NK-92 (cell line): Measurements from ENCODE around the gene MAPK12.

Experiments used
- DNase-seq: peaks from one replicate; lab custom pipeline; 2025; ENCODE audit not compliant: unreplicated experiment; lab: John Stamatoyannopoulos, UW

Gene MAPK12

DNA sequence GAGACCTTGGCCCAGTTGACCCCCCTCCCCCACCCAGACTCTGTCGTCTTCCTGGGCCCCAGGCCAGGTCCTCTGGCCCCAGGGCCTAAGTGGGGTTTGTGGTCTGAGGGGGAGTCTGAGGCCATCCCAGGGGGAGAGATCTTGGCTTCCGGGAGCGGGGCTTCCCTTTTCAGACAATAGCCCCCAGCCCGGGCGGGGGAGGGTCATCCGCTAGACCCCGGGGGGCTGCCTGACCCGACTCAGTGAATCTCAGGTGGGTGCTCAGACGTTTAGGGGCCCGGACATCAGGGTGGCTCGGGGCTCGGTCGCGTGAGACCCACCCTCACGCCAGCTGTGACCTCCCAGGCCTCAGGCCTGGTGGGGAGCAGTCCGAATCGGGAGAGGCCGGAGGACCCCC lies 8.1 kb upstream of the MAPK12 start:
- no peak for DNase-seq

DNA sequence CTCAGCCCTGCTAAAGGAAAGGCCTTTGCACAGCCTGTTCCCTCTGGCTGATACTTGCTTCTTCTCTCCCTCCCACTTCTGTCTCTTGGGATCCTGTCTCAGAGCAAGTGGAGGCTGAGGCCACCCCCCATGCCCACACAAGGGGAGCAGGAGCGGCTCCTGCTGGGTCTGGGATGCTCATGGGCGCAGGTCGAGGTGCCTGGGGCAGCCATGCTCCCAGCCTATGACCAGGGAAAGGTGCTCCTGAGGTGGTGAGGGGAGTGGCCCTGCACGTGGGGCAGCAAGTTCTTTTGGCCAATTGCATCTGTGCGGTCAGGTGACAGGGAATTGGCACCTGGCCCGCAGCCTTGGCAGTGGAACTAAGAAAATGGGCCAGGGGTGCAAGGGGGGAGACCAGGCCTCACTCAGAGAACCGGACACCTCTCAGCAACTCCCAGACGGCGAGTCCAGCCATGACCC lies 7.2 kb upstream of the MAPK12 start:
- no peak for DNase-seq

DNA sequence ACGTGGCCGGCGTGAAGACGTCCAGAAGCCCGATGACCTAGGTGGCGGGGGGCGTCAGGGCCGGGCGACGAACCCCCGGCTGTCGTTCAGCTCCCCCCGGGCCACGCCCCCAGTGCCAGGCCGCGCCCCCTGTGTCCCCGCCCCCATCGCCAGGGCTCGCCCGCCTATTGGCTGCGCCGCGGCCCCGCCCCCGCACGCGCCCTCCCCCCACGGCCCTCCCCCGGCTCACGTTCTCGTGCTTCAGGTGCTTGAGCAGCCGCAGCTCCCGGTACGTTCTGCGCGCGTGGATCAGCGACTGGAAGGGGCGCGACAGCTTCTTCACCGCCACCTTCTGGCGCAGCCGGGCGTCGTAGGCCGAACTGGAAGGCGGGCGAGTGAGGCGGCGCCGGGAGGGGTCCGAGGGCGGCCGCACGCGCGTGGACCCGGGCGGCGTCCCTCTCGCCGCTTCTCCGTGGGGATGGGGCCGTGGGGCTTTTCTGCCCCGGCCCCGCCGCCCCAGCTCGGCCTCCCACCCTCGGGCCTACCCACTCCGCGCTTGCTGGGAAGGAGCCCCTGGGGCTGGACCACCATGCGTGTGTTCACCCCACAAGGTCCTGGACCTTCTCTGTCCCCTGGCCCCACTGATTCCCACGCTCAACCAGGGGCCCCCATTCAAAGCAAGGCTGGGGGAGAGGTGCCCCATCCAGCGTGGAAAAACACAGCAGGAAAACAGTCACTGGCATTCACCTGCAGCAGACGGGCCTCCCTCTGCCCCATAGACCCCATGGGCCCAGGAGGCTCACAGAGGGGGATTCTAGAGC lies 6.3 kb upstream of the MAPK12 start:
- DNase-seq, result no peak

DNA sequence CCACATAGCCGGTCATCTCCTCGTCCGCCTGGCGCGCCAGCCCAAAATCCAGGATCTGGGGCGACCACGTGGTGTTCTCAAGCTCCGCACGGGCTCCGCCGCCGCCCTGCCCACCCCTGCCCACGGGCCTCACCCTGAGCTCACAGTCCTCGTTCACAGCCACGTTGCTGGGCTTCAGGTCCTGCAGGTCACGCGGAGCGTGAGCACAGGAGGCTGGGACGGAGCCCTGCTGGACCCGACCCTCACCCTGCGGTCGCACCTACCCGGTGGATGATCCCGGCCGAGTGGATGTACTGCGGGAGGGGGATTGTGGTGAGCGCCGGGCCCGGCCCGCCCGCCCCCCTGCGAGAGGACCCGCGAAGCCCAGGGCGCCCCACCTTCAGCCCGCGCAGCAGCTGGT lies 5.5 kb upstream of the MAPK12 start:
- DNase-seq, result no peak

DNA sequence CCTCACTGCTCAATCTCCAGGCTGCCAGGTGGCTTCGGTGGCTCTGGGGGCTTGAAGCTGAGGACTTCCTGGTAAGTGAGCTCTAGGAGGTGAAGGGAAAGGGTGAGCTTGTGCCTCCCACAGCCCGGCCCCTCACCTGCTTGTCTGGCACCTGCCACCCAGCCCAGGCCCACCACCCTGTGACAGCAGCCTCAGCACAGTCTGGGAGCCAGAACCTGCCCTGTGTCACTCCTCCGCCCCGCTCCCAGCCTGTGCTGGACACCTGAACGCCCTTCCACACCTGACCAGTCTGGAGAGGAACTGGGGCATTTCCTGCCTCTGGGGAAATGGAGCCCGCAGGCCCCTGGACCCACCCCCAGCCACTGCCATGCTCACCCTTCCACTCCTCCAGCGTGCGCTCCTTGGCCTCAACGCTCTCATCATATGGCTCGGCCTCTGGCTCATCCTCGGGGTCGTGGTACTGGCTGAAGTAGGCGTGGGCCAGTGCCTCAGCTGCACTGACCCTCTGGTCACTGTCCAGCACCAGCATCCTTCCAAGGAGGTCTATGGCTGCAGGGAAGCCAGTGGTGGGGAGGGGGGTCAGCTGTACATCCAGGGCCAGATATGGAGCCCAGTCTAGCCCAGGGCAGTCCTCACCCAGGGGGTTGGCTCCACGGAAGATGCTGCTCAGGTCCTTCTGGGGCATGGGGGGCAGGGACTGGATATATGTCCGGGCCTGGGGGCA lies 3.6 kb upstream of the MAPK12 start:
- no peak for DNase-seq

DNA sequence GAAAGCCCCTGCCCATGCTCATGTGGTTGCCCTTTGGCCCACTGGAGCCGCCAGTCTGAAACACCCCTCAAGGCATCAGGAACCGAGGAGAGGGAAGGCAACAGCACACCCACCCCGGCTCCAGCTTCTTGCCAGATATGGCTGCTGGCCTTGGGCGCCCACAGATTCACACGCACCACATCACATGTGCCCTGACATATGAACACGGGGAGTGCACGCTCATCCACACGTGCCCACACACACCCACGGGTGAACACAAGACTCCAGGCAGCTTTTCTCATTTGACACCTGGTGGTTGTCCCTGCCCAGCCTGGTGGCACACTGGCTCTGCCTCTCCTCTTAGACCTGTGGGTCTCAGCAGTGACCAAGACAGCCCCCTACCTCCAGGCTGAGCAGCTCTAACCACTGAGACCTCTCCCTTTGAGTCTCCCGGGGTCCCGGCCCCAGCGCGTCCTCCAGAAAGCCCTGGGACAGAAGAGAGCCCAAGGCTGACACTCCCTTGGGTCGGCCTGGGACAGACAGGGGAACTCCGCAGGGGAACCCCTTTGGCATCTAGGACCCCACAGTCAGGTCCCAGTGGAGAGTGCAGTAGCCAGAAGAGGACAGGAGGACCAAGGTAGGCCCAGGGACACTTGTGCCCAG lies 2.7 kb upstream of the MAPK12 start:
- DNase-seq, result no peak

DNA sequence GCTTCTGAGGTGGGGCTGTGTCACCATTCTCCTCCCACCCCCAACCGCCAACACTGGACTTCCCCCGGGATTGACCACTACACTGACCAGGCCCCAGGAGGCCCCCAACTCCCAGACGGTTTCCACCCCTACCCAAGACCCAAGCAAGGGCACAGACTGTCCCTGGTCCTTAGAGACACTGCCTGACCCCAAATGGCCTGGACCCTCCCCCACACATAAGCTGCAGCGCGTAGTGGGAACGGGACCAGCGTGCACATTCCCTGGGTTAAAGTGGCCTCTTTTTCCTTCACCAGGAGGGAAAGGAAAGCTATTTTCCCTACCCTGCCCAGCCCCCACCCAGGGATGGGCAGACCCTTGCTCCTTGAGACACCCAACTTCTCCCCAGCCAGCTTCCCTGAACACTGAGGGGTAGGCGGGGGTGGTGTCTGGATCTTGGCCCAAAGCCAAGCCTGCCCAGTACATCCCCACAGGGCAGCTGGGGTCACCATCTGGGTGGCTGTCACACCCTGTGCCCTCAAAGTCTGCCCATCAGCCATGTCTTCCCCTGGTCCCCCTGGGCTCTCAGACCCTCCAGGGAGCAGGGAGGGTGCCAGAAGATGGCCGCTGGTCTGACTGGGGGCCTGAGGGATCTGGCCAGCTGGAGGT lies 1.6 kb upstream of the MAPK12 start:
- DNase-seq, result no peak

DNA sequence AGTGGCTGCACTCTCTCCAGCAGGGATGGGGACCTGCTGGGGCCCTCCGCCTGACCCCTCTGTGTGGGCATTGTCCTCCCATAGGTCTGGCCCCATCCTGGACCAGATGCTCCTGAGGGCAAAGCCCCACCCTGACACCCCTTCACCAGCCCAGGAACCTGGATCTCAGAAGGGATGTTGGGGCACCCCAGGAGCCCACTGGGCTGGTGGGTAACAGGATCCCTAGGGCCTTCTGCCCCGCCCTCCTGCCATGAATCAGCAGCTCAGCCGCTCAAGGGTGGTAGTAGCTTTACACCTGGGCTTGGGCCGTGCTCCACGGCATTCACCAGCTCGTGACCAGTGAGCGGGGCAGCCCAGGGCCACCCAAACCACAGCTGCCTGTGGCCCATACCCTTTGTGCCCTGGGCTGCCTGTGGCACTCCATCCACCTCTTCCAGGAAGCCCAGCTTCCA lies 1.0 kb upstream of the MAPK12 start:
- DNase-seq, result no peak

DNA sequence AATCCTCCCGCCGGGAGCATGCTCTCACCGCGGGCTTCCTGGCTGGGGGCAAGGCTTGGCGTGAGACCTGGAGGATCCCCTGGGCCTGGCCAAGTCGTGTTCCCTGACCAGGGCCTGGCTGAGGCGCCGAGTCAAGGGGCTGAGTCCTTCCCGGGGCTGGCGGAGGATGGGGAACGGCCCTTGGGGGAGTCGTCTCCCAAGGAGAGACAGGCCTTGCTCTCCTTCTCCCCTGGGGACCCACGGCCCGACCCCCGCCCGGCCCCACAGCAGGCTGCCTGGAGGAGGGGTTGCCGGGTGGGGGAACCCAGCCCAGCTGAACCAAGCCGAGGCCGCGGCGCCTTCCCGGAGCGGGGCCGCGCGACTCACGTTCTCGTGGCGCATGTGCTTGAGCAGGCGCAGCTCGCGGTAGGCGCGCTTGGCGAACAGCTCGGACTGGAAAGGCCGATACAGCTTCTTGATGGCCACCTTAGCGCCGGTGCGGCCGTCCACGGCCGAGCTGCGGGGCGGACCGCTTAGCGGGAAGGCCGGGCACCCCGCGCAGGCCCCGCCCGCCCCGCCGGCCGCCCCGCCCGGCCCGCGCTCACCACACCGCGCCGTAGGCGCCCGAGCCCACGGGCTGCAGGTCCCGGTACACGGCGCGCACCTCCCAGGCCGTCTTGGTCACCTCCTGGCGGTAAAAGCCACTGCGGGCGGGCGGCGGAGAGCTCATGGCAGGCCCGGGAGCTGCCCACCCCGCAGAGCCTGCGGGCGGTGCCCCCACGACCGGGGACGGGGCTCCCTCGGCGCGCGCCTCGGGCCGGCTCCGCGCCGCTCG lies 475 bp downstream of the MAPK12 start:
- no peak for DNase-seq

DNA sequence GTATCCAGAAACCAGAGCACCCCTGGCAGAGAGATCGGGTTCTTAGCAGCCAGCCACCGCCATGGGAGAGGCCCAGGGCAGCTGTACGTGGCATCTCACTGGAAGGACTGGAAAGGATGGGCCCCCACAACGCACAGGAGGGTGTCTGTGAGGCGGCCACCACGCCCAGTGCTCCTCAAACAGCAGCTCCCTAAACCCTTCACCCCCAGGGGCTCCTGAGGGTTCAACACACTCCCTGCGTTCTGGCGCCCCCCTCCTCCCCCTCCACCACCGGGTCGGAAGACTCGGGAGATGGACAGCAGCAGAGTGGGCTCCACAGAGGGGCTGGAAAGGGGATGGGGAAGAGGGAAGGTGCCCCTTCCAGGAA lies 1.1 kb downstream of the MAPK12 start:
- DNase-seq, result no peak

DNA sequence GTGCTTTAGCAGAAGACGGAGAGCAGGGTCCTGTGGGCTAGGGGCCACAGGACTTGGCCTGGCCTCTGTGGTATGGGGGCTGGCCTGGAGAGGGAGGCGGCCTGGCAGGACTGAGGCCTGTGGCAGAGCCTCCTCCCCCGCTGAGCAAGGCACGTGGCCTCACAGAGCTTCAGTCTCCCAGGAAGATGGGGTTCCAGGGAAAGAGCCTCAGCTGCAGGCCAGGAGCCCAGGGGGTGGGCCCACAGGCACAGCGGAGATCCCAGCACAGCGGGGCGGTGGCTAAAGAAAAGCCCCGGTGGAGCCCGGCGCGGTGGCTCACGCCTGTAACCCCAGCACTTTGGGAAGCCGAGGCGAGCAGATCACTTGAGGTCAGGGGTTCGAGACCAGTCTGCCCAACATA lies 2.2 kb downstream of the MAPK12 start:
- no peak for DNase-seq

DNA sequence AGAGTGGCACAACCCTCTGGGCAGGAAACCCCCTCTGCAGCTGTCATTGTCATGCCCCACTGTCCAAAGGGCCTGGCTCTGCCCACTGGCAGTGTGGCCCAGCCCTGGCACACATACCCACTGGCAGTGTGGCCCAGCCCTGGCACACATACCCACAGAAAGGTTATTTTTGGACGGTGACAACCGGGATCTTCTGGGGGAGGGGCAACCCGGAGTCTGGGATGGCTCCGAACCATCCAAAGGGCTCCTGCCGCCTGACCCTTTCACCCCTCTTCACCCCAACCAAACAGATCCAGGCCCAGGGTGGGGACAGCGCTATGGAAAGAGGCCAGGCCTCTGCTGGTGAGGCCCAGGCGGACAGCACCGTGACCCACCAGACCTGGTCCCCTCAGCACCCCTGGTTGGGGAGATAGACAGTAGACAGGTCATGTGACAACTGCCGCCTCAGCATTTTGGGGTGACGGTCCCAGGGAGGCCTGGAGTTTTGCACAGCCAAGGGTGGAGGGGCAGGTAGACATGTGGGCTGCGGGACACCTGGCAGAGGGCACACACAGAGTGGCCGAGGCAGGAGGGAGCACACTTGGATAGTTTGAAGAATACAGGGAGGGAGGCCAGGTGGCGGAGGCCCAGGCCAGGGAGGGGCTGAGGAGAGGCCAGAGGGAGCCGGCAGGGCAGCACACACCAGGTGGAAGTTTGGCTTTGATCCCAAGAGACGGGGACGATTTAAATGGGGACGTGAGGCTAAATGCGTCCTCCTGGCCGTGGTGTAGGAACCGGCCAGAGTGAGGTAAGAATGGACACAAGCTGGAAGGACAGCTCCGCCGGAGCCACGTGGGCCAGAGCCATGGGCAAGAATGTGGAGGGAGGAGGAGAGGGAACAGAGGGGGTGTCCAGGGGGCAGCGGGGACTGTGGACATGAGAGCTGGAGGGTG lies 2.9 kb downstream of the MAPK12 start:
- no peak for DNase-seq

DNA sequence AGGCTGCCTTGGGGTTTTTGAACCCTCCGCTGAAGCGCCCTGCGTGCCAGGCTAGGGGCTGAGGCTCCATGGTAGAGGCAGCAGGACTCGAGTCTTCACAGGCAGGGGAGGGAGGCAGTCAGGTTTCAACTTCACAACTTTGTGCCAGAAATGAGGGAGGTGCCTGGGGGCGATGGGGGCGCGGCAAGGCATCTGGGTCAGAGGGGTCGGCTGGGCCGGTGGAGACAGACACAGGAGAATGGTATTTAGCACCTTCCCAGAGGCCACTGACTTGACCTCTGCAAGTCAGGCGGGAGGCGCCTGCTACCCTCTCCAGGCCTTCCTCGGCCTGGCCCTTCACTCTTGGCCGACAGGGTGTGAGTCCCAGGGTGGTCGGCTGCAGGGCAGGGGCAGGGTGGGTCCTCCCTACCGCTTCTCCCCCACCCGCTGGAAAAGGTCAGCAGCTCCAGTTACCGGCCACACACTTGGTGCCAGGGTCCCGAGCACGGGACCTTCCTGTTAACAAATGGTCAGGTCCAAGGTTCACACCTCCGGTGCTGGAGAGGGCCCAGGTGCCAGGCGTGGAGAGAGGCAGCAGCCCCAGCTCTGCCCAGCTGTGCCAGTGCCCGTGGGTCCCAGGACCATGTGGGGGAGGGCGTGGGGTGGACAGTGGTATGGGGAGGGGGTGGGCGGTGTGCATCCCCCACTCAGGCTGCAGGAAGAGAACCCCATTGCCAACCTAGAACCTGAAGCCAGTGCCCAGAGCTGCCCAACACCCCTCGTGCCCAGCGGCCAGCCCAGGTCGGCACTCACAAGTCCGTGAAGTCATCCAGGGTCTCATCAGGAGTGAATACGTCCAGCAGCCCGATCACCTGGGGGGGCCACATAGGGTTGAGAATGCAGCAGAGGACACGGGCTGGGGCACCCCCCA lies 3.8 kb downstream of the MAPK12 start:
- no peak for DNase-seq

DNA sequence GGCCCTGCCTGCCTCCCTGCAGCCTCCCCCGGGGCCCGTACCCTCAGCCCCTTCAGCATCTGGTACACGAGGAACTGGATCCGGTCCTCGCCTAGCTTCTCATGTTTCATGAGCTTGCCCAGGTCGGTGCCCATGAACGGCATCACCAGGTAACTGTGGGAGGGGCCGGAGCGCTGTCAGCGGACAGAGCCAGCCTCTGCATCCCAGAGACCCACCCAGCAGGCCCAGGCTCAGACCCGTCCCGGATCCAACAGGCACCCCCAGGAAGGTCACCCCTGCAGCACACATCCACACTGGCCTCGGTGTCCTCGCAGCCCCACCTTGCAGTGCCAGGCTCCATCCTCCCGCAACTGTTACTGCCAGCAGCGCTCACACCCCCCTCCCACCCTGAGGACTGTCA lies 4.4 kb downstream of the MAPK12 start:
- DNase-seq, result no peak

DNA sequence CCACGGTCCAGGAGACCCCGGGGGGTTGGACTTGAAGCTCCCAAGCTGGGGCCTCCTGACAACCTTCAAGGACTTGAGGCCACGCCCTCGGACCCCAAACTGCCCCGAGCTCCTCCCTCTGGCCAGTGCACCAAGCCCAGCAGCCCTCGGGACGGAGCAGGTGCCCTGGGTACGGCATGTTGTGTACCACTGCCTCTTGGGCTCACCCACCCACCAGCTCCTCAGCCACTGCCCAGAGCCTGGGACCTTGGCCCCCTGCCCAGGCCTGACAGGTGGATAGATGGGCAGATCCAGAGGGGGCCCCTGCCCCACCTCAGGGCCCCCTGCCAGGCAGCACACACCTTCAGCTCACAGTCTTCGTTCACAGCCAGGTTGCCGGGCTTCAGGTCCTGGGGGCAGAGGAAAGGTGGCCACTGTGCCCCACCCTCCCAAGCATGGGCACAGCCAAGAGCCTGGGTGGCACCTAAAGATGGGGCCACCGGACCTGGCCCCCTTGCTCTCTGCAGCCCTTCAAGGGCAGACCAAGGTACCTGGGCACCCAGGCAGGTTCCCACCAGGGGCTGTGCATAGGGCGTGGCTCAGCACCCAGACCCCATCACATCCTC lies 5.1 kb downstream of the MAPK12 start:
- no peak for DNase-seq

DNA sequence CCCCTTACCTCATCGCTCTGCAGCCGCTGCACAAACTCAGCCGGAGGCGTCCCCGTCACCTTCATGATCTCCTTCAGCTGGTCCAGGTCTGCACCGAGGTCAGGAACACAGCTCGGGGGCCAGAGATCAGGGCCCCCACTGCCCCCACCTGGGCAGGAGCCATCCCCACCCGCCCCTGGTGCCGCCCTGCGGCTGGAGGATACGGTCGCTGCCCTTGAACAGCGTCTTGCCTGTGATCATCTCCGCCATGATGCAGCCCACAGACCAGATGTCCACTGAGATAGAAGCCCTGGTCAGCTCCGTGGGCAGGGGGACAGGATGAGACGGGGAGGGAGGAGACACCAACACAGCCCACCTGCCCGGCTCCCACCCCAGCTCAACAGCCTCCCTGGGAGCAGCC lies 5.9 kb downstream of the MAPK12 start:
- no peak for DNase-seq

DNA sequence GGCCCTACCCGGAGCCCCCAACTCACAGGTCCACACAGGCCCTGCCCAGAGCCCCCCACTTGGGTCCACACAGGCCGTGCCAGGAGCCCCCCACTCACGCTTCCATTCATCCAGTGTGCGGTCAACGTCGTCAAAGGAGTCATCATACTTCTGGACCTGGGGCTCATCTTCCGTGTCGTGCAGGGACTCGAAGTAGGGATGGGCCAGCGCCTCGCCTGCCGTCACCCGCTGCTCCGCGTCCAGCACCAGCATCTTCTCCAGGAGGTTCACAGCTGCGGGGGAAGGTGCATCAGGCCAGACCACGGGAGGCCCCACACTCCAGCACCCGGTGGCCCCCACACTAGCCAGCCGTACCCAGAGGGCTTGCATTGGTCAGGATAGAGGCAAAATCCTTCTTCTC lies 6.4 kb downstream of the MAPK12 start:
- DNase-seq, result no peak

DNA sequence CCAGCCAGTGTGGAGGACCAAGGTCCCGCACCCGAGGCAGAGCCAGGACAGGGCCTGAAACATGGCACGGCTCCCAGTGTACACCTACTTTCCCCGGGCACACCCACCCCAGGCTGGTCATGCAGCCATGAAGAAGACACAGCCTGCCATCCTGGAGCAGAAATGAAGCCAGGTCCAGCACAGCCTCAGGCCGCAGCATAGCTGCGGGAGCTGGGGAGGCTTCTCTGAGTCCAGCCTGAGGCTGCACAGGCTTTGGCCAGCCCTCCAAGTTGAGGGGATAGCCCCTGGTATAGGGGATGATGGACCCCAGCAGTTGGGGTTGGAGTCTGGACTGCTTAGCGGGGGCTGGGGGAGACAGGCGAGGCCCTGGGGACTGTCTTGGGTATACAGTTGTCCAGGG lies 7.5 kb downstream of the MAPK12 start:
- DNase-seq, result no peak
